ENCODE measurements around the gene DCXR.

DCXR gene

GRCh38 chr17:82081966-82082365, 44.5 kb upstream of the DCXR start:
- peaks cover 86% of the 10 kb centered on the region for H3K36me3 ChIP-seq (ENCODE audit: insufficient read depth, low read length)

DNA sequence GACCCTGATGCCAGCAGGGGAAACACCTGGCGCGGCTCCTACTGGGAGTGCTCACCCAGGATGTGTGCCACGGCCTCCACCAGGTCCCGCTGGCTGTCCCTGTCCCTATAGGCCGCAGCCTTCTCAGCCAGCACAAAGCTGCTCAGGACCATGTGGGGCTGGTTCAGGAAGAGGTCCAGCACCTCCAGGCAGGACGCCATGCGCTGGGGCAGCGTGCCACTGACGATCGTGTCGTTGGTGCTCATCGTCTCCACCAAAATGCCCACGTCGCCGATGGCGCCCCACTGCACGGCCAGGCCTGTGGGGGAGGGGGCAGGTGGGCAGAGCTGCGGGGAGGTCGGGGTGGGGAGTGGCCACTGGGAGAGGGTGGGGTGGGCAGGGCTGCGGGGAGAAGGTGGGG, 44.0 kb upstream of the DCXR start:
- no peaks in the 10 kb centered on the region for H3K9me3 ChIP-seq (ENCODE audit: low read depth, low read length)
- DNase-seq (ENCODE audit: low read depth, low spot score) = no peak
- peaks cover 81% of the 10 kb centered on the region for H3K36me3 ChIP-seq (ENCODE audit: insufficient read depth, low read length)
- no peak overlapping the region for H3K4me3 ChIP-seq
- TF ChIP-seq POLR2AphosphoS5 (IDR thresholded peaks at IDR 0.05; ENCODE audit: borderline replicate concordance, low read depth, low read length) = no peak
- TF ChIP-seq FOXP2 (optimal IDR thresholded peaks at IDR 0.05; ENCODE audit: control extremely low read depth, extremely low read length, insufficient read depth) = no peak
- TF ChIP-seq EZH2 (IDR thresholded peaks at IDR 0.05) = no peak
- H3K27ac ChIP-seq = no peak overlapping the region
- H3K9ac ChIP-seq (ENCODE audit: insufficient read length) = no peak overlapping the region

More at GRCh38 chr17:82081966-82082365, 44.5 kb upstream of the DCXR start:
- TF ChIP-seq EZH2 (IDR thresholded peaks at IDR 0.05) (no peak), FOXP2 (optimal IDR thresholded peaks at IDR 0.05; ENCODE audit: control extremely low read depth, extremely low read length, insufficient read depth) (no peak), POLR2AphosphoS5 (IDR thresholded peaks at IDR 0.05; ENCODE audit: borderline replicate concordance, low read depth, low read length) (no peak)
- H3K9me3 ChIP-seq (ENCODE audit: low read depth, low read length) = no peaks in the 10 kb centered on the region
- no peak overlapping the region for H3K4me3 ChIP-seq
- no peak for DNase-seq (ENCODE audit: low read depth, low spot score)
- H3K27ac ChIP-seq = no peak overlapping the region
- H3K9ac ChIP-seq (ENCODE audit: insufficient read length) = no peak overlapping the region

DNA sequence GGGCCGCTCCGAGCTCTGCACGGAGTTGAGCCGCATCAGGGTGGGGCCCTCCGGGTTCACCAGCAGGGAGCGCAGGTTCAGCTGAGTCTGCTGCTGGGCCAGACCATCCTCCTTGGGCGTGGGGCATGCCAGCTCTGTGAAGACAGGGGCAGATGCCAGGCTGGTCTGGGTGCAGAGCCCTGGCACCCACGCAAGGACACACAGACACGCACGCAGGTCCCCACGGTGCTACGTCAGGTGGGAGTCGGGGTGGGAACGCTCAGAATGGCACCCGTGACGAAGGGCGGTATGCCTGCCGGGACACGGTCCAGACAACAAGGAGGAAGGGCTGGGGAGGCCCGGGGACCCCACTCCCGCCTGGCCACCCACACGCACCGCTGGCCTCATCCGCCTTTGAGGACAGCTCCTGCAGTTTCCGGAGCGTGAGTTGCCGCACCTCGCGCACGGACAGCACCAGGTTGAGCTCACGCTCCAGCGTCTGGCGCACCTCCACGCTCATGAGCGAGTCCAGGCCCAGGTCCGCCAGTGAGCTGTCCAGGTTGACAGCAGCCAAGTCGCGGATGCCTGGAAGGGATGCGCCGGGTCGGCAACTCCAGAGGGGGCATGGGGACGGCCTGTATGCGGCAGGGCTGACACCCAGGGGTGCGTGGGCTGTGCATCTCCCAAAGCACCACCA, 43.4 kb upstream of the DCXR start:
- H3K9ac ChIP-seq (ENCODE audit: insufficient read length) = no peak overlapping the region
- no peaks in the 10 kb centered on the region for H3K9me3 ChIP-seq (ENCODE audit: low read depth, low read length)
- TF ChIP-seq POLR2AphosphoS5 (IDR thresholded peaks at IDR 0.05; ENCODE audit: borderline replicate concordance, low read depth, low read length) (no peak), FOXP2 (optimal IDR thresholded peaks at IDR 0.05; ENCODE audit: control extremely low read depth, extremely low read length, insufficient read depth) (no peak), EZH2 (IDR thresholded peaks at IDR 0.05) (no peak)
- DNase-seq (ENCODE audit: low read depth, low spot score) = no peak
- no peak overlapping the region for H3K27ac ChIP-seq
- peaks cover 75% of the 10 kb centered on the region for H3K36me3 ChIP-seq (ENCODE audit: insufficient read depth, low read length)
- H3K4me3 ChIP-seq = no peak overlapping the region

DNA sequence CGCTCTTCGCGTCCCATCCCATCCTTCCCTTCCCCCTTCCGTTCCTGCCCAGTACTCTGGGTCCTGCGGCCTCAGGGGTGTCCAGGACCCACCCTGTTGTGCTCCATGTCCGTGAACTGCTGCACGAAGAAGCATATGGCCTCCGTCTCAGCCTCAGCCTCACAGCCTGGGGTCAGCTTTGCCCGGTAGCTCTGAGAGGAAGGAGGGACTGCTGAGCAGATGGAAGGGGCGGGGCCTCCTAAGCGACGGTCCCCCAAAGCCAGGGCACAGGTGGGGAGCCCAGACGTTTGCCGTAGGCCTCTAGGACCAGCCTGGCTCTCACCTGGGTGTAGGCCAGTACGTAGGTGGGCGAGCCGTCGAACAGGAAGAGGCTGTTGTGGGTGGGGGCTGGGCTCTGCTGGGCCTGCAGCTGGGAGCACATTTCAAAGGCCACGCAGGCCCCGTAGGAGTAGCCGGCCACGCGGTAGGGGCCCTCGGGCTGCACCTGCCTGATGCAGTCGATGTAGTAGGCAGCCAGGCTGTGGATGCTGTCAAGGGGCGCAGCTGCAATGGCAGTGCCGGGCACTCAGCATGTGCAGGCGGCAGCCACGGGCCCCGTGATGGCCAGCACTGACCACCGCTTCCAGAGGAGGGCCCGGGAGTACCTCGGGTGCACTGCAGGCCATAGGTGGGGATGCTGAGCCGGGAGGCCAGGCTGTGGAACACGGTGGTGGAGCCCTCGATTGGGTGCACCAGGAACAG, 42.7 kb upstream of the DCXR start:
- TF ChIP-seq FOXP2 (optimal IDR thresholded peaks at IDR 0.05; ENCODE audit: control extremely low read depth, extremely low read length, insufficient read depth) (no peak), POLR2AphosphoS5 (IDR thresholded peaks at IDR 0.05; ENCODE audit: borderline replicate concordance, low read depth, low read length) (no peak; the same call in 1 of the 2 replicates), EZH2 (IDR thresholded peaks at IDR 0.05) (no peak)
- no peak overlapping the region for H3K9ac ChIP-seq (ENCODE audit: insufficient read length)
- H3K9me3 ChIP-seq (ENCODE audit: low read depth, low read length) = no peaks in the 10 kb centered on the region
- peaks cover 68% of the 10 kb centered on the region for H3K36me3 ChIP-seq (ENCODE audit: insufficient read depth, low read length)
- DNase-seq (ENCODE audit: low read depth, low spot score) = no peak
- no peak overlapping the region for H3K4me3 ChIP-seq
- H3K27ac ChIP-seq = no peak overlapping the region

DNA sequence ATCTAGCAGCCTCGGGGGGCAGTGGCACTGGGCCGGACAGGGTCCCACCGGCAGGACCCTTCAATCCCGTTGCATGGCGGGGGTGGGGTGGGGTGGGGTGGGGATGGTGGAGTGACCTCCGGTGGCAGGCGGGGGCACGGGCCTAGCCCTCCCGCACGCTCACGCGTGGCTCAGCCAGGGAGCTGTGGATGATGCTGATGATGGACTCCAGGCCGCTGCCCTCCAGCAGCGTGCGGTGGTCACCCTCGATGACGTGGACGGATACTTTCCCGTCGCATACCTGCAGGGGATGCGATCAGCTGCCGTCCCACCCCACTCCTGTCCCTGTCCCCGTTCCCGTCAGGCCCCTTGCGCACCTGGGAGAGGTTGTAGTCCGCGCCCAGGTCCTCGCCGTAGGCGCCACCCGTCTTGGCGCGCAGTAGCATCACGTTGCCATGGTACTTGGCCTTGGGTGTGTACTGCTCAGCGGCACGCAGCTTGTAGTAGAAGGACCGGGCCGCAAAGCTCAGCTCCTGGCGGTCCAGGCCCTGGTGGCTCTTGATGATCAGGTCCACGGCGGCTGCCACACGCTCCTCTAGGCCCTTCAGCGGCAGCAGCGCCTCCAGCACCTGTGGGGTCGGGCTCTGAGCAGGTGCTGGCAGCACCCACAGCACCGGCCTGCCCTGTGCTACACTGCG, 41.6 kb upstream of the DCXR start:
- H3K9ac ChIP-seq (ENCODE audit: insufficient read length) = no peak overlapping the region
- TF ChIP-seq POLR2AphosphoS5 (IDR thresholded peaks at IDR 0.05; ENCODE audit: borderline replicate concordance, low read depth, low read length) (peak; percentile 13; the same call in 1 of the 2 replicates), EZH2 (IDR thresholded peaks at IDR 0.05) (no peak)
- H3K4me3 ChIP-seq = no peak overlapping the region
- H3K36me3 ChIP-seq (ENCODE audit: insufficient read depth, low read length) = peaks cover 57% of the 10 kb centered on the region
- H3K27ac ChIP-seq = no peak overlapping the region
- no peaks in the 10 kb centered on the region for H3K9me3 ChIP-seq (ENCODE audit: low read depth, low read length)
- no peak for DNase-seq (ENCODE audit: low read depth, low spot score)

DNA sequence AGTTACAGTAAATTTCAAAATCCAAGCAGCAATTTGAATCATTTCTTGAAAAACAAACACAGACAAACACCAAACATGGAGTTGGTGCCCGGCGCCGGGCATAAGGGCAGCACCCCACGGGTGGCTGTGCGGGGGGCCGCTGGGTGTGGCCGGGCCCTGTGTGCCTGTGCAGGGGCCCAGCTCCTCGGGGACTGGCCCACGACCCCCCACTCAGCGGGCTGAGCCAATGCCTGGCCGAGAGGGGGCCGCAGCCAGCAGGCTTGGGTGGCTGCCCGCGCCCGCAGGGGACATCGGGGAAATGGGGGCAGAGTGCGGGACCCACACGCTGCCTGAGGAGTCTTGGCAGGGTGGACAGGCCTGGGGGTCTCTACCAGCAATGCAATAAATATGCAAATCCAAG, 40.9 kb upstream of the DCXR start:
- Histone ChIP-seq H3K36me3 (ENCODE audit: insufficient read depth, low read length) (peaks cover 50% of the 10 kb centered on the region; the same call in 1 of the 2 replicates), H3K9ac (ENCODE audit: insufficient read length) (no peak overlapping the region), H3K27ac (0 out of 2 replicates have a peak overlapping the region, but pooled peaks have one; percentile 36), H3K9me3 (ENCODE audit: low read depth, low read length) (no peaks in the 10 kb centered on the region), H3K4me3 (no peak overlapping the region)
- DNase-seq (ENCODE audit: low read depth, low spot score) = no peak
- TF ChIP-seq EZH2 (IDR thresholded peaks at IDR 0.05) (no peak), POLR2AphosphoS5 (IDR thresholded peaks at IDR 0.05; ENCODE audit: borderline replicate concordance, low read depth, low read length) (no peak), FOXP2 (optimal IDR thresholded peaks at IDR 0.05; ENCODE audit: control extremely low read depth, extremely low read length, insufficient read depth) (no peak)

- 0 out of 2 replicates have a peak overlapping the region, but pooled peaks have one; percentile 36 for H3K27ac ChIP-seq
- H3K36me3 ChIP-seq (ENCODE audit: insufficient read depth, low read length) = peaks cover 44% of the 10 kb centered on the region; the same call in 1 of the 2 replicates
- no peak overlapping the region for H3K4me3 ChIP-seq
- no peak for TF ChIP-seq EZH2 (IDR thresholded peaks at IDR 0.05)
- TF ChIP-seq FOXP2 (optimal IDR thresholded peaks at IDR 0.05; ENCODE audit: control extremely low read depth, extremely low read length, insufficient read depth) = no peak
- TF ChIP-seq POLR2AphosphoS5 (IDR thresholded peaks at IDR 0.05; ENCODE audit: borderline replicate concordance, low read depth, low read length) = peak; percentile 49; the same call in 1 of the 2 replicates
- H3K9ac ChIP-seq (ENCODE audit: insufficient read length) = no peak overlapping the region
- DNase-seq (ENCODE audit: low read depth, low spot score) = no peak
- no peaks in the 10 kb centered on the region for H3K9me3 ChIP-seq (ENCODE audit: low read depth, low read length)
Measured at GRCh38 chr17:82077617-82078358, 40.3 kb upstream of the DCXR start.

Data from SK-N-MC (cell line).